GM19035 (cell line): Measurements from ENCODE around the gene THSD4.

ENCODE experiments used
- ATAC-seq: cut with Tn5 transposase; IDR thresholded peaks from one replicate; pipeline ENCODE4 v1.9.1; 2021; ENCODE audit not compliant: unreplicated experiment

THSD4 gene

GRCh38 chr15:71632576-71633195 is 517.4 kb downstream of the THSD4 start:
- ATAC-seq, result no peak

- no peak for ATAC-seq
These were observed 519.7 kb downstream of the THSD4 start for GRCh38 chr15:71634820-71635560.

- no peak for ATAC-seq
These were observed 520.5 kb downstream of the THSD4 start for GRCh38 chr15:71635735-71636134.

- no peak for ATAC-seq
These were observed 523.6 kb downstream of the THSD4 start for GRCh38 chr15:71638876-71639275.

- no peak for ATAC-seq
These were observed 524.2 kb downstream of the THSD4 start for GRCh38 chr15:71639471-71639870.

GRCh38 chr15:71643918-71644317 is 528.6 kb downstream of the THSD4 start:
- no peak for ATAC-seq

- ATAC-seq, result no peak
These were observed 531.7 kb downstream of the THSD4 start for GRCh38 chr15:71646767-71647486.

GRCh38 chr15:71647487-71647808 is 532.2 kb downstream of the THSD4 start:
- no peak for ATAC-seq

- ATAC-seq, result no peak
These were observed 532.8 kb downstream of the THSD4 start for GRCh38 chr15:71648095-71648494.

GRCh38 chr15:71649894-71650293 is 534.6 kb downstream of the THSD4 start:
- ATAC-seq, result no peak

GRCh38 chr15:71650603-71651002 is 535.3 kb downstream of the THSD4 start:
- ATAC-seq, result no peak

- no peak for ATAC-seq
These were observed 536.5 kb downstream of the THSD4 start for GRCh38 chr15:71651750-71652186.

GRCh38 chr15:71654042-71654719 is 538.9 kb downstream of the THSD4 start:
- ATAC-seq, result no peak

GRCh38 chr15:71654720-71655174 is 539.5 kb downstream of the THSD4 start:
- ATAC-seq, result no peak

GRCh38 chr15:71656425-71656824 is 541.2 kb downstream of the THSD4 start:
- no peak for ATAC-seq

- no peak for ATAC-seq
These were observed 541.9 kb downstream of the THSD4 start for GRCh38 chr15:71657141-71657540.

- no peak for ATAC-seq
These were observed 542.8 kb downstream of the THSD4 start for GRCh38 chr15:71658036-71658435.

GRCh38 chr15:71658827-71659729 is 543.8 kb downstream of the THSD4 start:
- ATAC-seq, result no peak

- ATAC-seq, result no peak
These were observed 544.4 kb downstream of the THSD4 start for GRCh38 chr15:71659730-71660067.

- no peak for ATAC-seq
These were observed 545.2 kb downstream of the THSD4 start for GRCh38 chr15:71660501-71660900.

- no peak for ATAC-seq
These were observed 547.0 kb downstream of the THSD4 start for GRCh38 chr15:71662306-71662705.
